Neural cell (in vitro differentiated cells): Measurements from ENCODE around the gene TMEM19. TPM values are rescaled to one million over a fixed set of nuclear protein-coding genes. Genes with fewer than 3 reads are reported as not detected.
"Not testable (repeated sequence)": the region's sequence is repeated elsewhere in the genome, so short reads cannot be mapped to it uniquely, and the experiment has no call there.

ENCODE experiments used
- H2AFZ ChIP-seq: fragments of 200-600, 300-800 bp; sonication (generic), shearing (Covaris generic); 2 replicates; pipeline ENCODE4 v1.6.0; 2014; ENCODE audit warnings: low read depth, mild to moderate bottlenecking, antibody characterized with exemption, low read length, moderate library complexity
- H3F3A ChIP-seq: fragments of 200-600 bp; shearing (Covaris generic); 2 replicates; pipeline ENCODE4 v1.6.1; 2016; ENCODE audit warnings: mild to moderate bottlenecking, moderate library complexity, mixed read lengths, antibody characterized with exemption, low read length; ENCODE audit not compliant: insufficient read depth, poor library complexity, severe bottlenecking
- H3K27ac ChIP-seq: fragments of 200-600, 300-800 bp; sonication (generic), shearing (Covaris generic); 2 replicates; pipeline ENCODE4 v1.5.1; 2014; ENCODE audit warnings: mild to moderate bottlenecking, low read length, moderate library complexity
- H3K27me3 ChIP-seq: fragments of 300-800, 200-600 bp; sonication (generic), shearing (Covaris generic); 2 replicates; pipeline ENCODE4 v1.6.0; 2014; ENCODE audit warnings: mild to moderate bottlenecking, low read depth, low read length, moderate library complexity; ENCODE audit not compliant: insufficient read depth
- H3K36me3 ChIP-seq: fragments of 300-800, 200-600 bp; sonication (generic), shearing (Covaris generic); 2 replicates; pipeline ENCODE4 v1.5.1; 2014; ENCODE audit warnings: mild to moderate bottlenecking, antibody characterized with exemption, low read length, moderate library complexity; ENCODE audit not compliant: insufficient read depth
- H3K4me2 ChIP-seq: fragments of 300-800, 200-600 bp; sonication (generic), shearing (Covaris generic); 2 replicates; pipeline ENCODE4 v1.6.0; 2014; ENCODE audit warnings: mild to moderate bottlenecking, low read length
- H3K4me3 ChIP-seq: fragments of 300-800, 200-600 bp; sonication (generic), shearing (Covaris generic); 2 replicates; pipeline ENCODE4 v1.5.1; 2014; ENCODE audit warnings: mild to moderate bottlenecking, low read length, moderate library complexity
- H3K79me2 ChIP-seq: fragments of 200-600 bp; shearing (Covaris generic); replicated peaks from 2 replicates; pipeline ENCODE4 v1.6.0; 2014; ENCODE audit warnings: mild to moderate bottlenecking, low read length, moderate library complexity; ENCODE audit not compliant: insufficient read depth
- H3K9ac ChIP-seq: fragments of 300-800, 200-600 bp; sonication (generic), shearing (Covaris generic); 2 replicates; pipeline ENCODE4 v1.6.1; 2016; ENCODE audit warnings: mild to moderate bottlenecking, low read length, mixed read lengths
- H3K9me2 ChIP-seq: fragments of 200-600 bp; shearing (Covaris generic); 2 replicates; pipeline ENCODE4 v1.6.1; 2016; ENCODE audit warnings: mild to moderate bottlenecking, low read length, mixed read lengths; ENCODE audit not compliant: insufficient read depth
- H3K9me3 ChIP-seq: fragments of 200-600, 300-800 bp; sonication (generic), shearing (Covaris generic); 2 replicates; pipeline ENCODE4 v1.6.1; 2016; ENCODE audit warnings: mild to moderate bottlenecking, mixed run types, low read length, moderate library complexity, mixed read lengths
- H4K20me1 ChIP-seq: fragments of 200-600 bp; shearing (Covaris generic); 2 replicates; pipeline ENCODE4 v1.6.1; 2016; ENCODE audit warnings: mild to moderate bottlenecking, mixed run types; ENCODE audit not compliant: insufficient read depth
- CTCF ChIP-seq: fragments of 450-650 bp; IDR thresholded peaks from 2 replicates; pipeline ENCODE4 v1.5.1; 2014; ENCODE audit warnings: antibody characterized with exemption, mild to moderate bottlenecking, moderate library complexity; ENCODE audit not compliant: poor library complexity, severe bottlenecking
- EP300 ChIP-seq: fragments of 450-650 bp; conservative IDR thresholded peaks from 2 replicates; pipeline ENCODE4 v1.6.1; 2014; ENCODE audit warnings: antibody characterized with exemption, mild to moderate bottlenecking, moderate library complexity; ENCODE audit not compliant: poor library complexity, severe bottlenecking
- EZH2 ChIP-seq: fragments of 200-600, 300-800 bp; shearing (Covaris generic), sonication (generic); IDR thresholded peaks from 2 replicates; pipeline ENCODE4 v1.6.1; 2014; ENCODE audit warnings: antibody characterized with exemption, low read length, borderline replicate concordance, mild to moderate bottlenecking; ENCODE audit not compliant: insufficient read depth, poor library complexity, severe bottlenecking
- MXI1 ChIP-seq: fragments of 450-650 bp; conservative IDR thresholded peaks from 2 replicates; pipeline ENCODE4 v1.6.1; 2014; ENCODE audit warnings: antibody characterized with exemption, mild to moderate bottlenecking; ENCODE audit not compliant: poor library complexity, severe bottlenecking
- POLR2AphosphoS5 ChIP-seq: IDR thresholded peaks from 2 replicates; pipeline ENCODE4 v1.6.1; 2012
- RAD21 ChIP-seq: fragments of 450-650 bp; conservative IDR thresholded peaks from 2 replicates; pipeline ENCODE4 v1.6.1; 2014; ENCODE audit warnings: antibody characterized with exemption, mild to moderate bottlenecking, moderate library complexity
- REST ChIP-seq: IDR thresholded peaks from 2 replicates; pipeline ENCODE4 v1.6.1; 2012; ENCODE audit warnings: borderline replicate concordance
- SMC3 ChIP-seq: fragments of 450-650 bp; conservative IDR thresholded peaks from 2 replicates; pipeline ENCODE4 v1.6.1; 2014; ENCODE audit warnings: antibody characterized with exemption, mild to moderate bottlenecking, moderate library complexity; ENCODE audit not compliant: poor library complexity
- TAF1 ChIP-seq: IDR thresholded peaks from 2 replicates; pipeline ENCODE4 v1.6.1; 2012; ENCODE audit warnings: low read depth
- polyA plus RNA-seq: library from polyadenylated mRNA; depleted of rRNA; stranded (reverse); fragments of >200 nt; gene quantifications from 2 replicates; pipeline ENCODE4 v1.2.3, GENCODE V29; 2014

The TMEM19 gene
- polyA plus RNA-seq, 1 donor from 2014 or later = 24.2 TPM

GRCh38 chr12:71694099-71694820 lies 8.4 kb downstream of the TMEM19 start:
- no peaks in the 10 kb centered on the region for H3K79me2 ChIP-seq
- no peaks in the 10 kb centered on the region for H3F3A ChIP-seq
- no peaks in the 10 kb centered on the region for H3K27me3 ChIP-seq
- no peak overlapping the region for H3K4me3 ChIP-seq
- no peaks in the 10 kb centered on the region for H4K20me1 ChIP-seq
- H3K27ac ChIP-seq = no peak overlapping the region
- no peak overlapping the region for H3K4me2 ChIP-seq
- H3K9ac ChIP-seq = no peak overlapping the region
- no peaks in the 10 kb centered on the region for H3K9me2 ChIP-seq
- H3K36me3 ChIP-seq = no peaks in the 10 kb centered on the region
- H2AFZ ChIP-seq = no peak overlapping the region
- TF ChIP-seq RAD21 (no peak), TAF1 (no peak), POLR2AphosphoS5 (no peak), MXI1 (no peak), REST (no peak), EZH2 (no peak), SMC3 (no peak), CTCF (no peak), EP300 (no peak)
- H3K9me3 ChIP-seq = no peaks in the 10 kb centered on the region

GRCh38 chr12:71695782-71696181 lies 9.9 kb downstream of the TMEM19 start:
- Histone ChIP-seq H3K27me3 (no peaks in the 10 kb centered on the region), H3K4me2 (no peak overlapping the region), H3F3A (no peaks in the 10 kb centered on the region), H3K9me2 (no peaks in the 10 kb centered on the region), H3K9ac (no peak overlapping the region), H4K20me1 (no peaks in the 10 kb centered on the region), H3K4me3 (no peak overlapping the region), H3K36me3 (no peaks in the 10 kb centered on the region), H2AFZ (no peak overlapping the region), H3K27ac (no peak overlapping the region), H3K9me3 (no peaks in the 10 kb centered on the region), H3K79me2 (no peaks in the 10 kb centered on the region)
- TF ChIP-seq CTCF = no peak
- no peak for TF ChIP-seq POLR2AphosphoS5
- no peak for TF ChIP-seq TAF1
- TF ChIP-seq RAD21 = no peak
- no peak for TF ChIP-seq SMC3
- no peak for TF ChIP-seq EZH2
- no peak for TF ChIP-seq MXI1
- no peak for TF ChIP-seq REST
- TF ChIP-seq EP300 = no peak

GRCh38 chr12:71702181-71702580 lies 16.3 kb downstream of the TMEM19 start:
- H2AFZ ChIP-seq, H3K4me2 ChIP-seq: not testable (repeated sequence)

More at GRCh38 chr12:71702181-71702580, 16.3 kb downstream of the TMEM19 start:
- H3K27ac ChIP-seq, H3K9me3 ChIP-seq, H3F3A ChIP-seq, H3K27me3 ChIP-seq, H3K36me3 ChIP-seq, H3K9ac ChIP-seq, H3K4me3 ChIP-seq, H3K9me2 ChIP-seq, H4K20me1 ChIP-seq, H3K79me2 ChIP-seq: not testable (repeated sequence)
